AG09319 (cell line): ENCODE measurements around the gene TLE1.

ENCODE experiments used
- DNase-seq: peaks from one replicate; pipeline ENCODE4 v3.0.0-alpha.2; 2010; ENCODE audit warnings: low read depth; ENCODE audit errors: extremely low read depth
- CTCF ChIP-seq: IDR thresholded peaks from 2 replicates; pipeline ENCODE4 v1.5.1; 2011; ENCODE audit warnings: low read depth, mild to moderate bottlenecking, inconsistent platforms, low read length, moderate library complexity

TLE1 gene

GRCh38 chr9:81602887-81603680 lies 86.3 kb downstream of the TLE1 start:
- TF ChIP-seq CTCF = no peak
- no peak for DNase-seq

GRCh38 chr9:81601639-81602623 lies 87.4 kb downstream of the TLE1 start:
- DNase-seq = no peak
- TF ChIP-seq CTCF = no peak

- DNase-seq = no peak
- no peak for TF ChIP-seq CTCF
Observed at GRCh38 chr9:81600631-81601030, 88.7 kb downstream of the TLE1 start.

GRCh38 chr9:81599837-81600236 lies 89.5 kb downstream of the TLE1 start:
- no peak for TF ChIP-seq CTCF
- no peak for DNase-seq

GRCh38 chr9:81598811-81599210 lies 90.5 kb downstream of the TLE1 start:
- no peak for TF ChIP-seq CTCF
- no peak for DNase-seq

- DNase-seq = no peak
- no peak for TF ChIP-seq CTCF
Observed at GRCh38 chr9:81598123-81598497, 91.2 kb downstream of the TLE1 start.
